GM10266 (cell line): Measurements from ENCODE around the gene STK32C.

Source experiments
- DNase-seq: peaks from one replicate; pipeline ENCODE4 v3.0.0; 2012; ENCODE audit errors: extremely low spot score
- TF ChIP-seq, protein P1 (sequence below): IDR thresholded peaks from 2 replicates; pipeline ENCODE4 v1.5.1; 2012; ENCODE audit warnings: mild to moderate bottlenecking, low read depth; ENCODE audit not compliant: control insufficient read depth, insufficient read depth; ENCODE audit errors: missing control alignments

The STK32C gene

DNA sequence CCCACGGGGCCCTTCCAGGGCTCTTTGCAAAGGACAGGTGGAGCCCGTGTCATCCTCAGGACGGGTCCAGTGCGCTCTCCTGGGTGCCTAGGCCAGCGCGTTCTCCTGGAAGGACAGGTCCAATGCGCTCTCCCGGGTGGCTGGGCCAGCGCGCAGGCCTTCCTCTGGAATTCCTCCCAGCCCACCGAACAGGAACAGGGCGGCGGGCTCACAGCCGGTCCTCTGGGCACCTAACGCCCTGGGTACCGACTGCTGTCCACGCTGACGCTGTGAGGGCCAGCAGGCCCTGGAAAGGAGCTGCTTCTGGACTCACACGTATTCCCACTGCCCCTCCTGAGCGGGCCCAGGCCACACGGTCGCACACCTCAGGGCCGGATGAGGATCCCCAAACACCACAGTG is 49.3 kb downstream of the STK32C start:
- TF ChIP-seq, protein P1, sequence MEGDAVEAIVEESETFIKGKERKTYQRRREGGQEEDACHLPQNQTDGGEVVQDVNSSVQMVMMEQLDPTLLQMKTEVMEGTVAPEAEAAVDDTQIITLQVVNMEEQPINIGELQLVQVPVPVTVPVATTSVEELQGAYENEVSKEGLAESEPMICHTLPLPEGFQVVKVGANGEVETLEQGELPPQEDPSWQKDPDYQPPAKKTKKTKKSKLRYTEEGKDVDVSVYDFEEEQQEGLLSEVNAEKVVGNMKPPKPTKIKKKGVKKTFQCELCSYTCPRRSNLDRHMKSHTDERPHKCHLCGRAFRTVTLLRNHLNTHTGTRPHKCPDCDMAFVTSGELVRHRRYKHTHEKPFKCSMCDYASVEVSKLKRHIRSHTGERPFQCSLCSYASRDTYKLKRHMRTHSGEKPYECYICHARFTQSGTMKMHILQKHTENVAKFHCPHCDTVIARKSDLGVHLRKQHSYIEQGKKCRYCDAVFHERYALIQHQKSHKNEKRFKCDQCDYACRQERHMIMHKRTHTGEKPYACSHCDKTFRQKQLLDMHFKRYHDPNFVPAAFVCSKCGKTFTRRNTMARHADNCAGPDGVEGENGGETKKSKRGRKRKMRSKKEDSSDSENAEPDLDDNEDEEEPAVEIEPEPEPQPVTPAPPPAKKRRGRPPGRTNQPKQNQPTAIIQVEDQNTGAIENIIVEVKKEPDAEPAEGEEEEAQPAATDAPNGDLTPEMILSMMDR, result no peak
- DNase-seq, result no peak

DNA sequence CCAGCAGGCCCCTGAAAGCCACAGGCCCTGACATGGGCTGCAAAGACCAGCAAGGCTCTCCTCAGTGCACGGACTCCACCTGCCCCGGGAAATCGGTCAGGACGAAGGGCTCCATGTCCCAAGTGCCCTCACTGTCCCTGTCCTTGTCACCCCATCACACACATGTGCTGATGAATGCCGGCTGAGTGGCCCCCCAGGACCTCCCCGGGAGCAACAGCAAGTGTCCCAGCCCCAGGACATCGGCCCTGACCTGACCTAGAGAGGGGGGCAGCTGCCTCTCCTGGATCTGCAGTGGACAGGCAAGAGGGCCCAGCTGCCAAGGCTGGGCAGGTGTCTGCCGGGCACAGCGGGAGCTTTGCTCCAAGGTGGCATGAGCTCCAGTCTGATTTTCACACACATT is 49.8 kb downstream of the STK32C start:
- TF ChIP-seq, protein P1, result no peak
- DNase-seq, result no peak

DNA sequence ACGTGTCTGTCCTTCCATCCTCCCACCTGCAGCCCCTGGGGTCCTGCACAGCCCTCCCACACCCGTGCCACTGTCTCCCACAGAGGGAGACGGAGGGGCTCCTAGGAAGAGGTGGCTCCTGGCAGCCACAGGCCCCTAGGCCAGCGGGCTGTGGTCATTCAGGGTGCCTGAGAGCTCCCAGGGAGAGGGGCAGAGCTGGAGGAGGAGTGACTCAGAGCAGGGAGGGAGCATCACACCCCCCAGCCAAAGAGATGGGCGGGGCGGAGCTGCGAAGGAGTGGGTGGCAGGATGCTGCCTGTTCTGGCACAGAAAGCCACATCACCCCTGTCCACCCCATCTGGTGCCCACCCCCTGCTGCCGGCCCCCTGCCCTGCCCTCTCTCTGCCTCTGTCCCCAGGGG is 50.5 kb downstream of the STK32C start:
- no peak for DNase-seq
- TF ChIP-seq, protein P1, result no peak

DNA sequence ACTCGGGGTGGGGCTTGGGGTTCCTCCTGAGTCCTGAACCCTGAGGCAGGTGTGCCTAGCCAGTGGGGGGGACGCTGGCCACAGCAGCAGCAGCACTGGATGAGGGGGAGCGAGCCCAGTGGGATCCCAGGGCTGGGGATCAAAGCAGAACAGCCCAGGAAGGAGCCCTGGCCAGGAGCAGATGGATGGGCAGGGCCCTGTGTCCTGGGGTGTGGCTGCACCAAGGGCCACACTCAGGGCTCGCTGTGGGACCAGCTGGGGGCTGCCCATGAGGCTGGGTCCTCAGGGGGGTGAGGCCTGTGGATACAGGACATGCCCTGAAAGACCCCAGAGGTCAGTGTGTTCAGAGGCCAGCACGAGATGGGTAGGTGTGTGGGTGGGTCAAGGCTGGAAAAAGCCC is 50.9 kb downstream of the STK32C start:
- TF ChIP-seq, protein P1, result no peak
- DNase-seq, result no peak

DNA sequence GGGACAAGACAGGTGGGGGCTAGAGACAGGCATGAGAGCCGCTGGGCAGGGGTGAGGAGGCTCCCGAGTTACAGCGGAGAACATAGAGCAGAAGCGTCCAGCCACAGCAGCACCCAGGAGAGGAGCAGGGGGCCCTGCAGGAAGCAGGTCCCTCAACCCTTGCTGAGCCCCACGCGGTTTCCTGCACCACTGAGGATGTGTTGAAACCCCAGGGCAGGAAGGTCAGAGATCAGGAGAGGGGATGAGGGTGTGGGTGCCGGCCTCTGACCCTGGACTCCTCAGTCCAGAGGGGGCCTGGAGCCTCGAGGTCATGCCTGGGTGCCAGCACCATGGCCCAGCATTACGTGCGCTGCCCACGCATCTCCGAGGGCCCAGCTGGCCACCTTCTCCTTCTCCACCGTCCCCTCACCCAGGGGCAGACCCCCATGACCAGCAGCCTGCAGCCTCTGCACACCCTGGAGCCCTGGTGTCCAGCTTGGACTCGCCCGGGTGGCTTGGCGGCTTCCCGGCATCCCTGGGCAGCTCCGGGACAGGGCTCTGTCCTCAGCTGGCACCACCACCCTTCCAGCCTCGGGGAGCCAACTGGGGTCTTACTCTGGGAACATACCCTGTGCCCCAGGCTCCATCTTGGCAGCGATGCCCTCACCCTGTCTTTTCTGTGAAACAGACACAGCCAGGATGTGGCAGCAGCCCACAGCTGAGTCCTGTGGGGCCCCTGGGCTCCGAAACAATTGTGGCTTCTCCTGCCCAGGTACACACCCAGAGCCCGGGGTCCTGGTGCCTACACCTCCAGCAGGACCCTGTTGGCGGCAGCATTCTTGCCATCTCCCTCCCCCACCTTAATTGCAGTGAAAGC is 52.0 kb downstream of the STK32C start:
- TF ChIP-seq, protein P1, result no peak
- DNase-seq, result no peak

DNA sequence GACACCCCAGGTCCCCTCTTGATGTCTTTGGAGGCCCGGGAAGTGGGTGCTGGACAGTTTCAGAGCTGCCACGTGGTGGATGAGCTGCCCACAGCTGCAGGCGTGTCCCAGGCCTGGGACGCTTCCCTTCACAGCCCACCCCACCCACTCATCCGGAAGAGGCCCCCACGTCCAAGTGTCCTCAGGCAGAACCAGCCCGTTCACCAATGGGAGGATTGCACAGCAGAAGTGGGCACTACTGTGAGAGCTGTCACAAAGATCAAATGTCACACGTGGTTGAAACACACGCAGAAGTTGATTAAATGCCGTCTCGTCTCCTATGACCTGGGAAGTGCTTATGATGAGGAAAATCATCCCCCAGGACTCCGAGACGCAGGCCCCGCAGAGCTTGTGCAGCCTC is 52.9 kb downstream of the STK32C start:
- TF ChIP-seq, protein P1, result no peak
- no peak for DNase-seq

DNA sequence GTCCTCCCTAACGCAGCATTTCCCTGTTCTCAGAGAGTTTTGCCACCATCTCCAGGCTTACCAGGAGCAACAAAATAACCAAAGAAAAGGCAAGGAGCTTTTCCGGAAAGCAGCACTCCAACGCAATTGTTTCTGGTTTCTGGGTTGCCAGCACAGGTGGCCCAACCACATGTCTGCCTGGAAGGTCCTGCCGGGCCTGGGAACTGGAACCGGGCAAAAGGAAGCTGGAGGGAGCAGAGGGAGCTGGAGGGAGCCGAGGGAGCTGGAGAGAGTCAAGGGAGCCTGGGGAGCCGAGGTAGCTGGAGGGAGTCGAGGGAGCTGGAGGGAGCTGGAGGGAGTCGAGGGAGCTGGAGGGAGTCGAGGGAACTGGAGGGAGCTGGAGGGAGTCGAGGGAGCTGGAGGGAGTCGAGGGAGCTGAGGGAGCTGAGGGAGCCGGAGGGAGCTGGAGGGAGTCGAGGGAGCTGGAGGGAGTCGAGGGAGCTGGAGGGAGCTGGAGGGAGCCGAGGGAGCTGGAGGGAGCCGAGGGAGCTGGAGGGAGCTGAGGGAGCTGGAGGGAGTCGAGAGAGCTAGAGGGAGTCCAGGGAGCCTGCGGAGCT is 54.6 kb downstream of the STK32C start:
- TF ChIP-seq, protein P1, result no peak
- no peak for DNase-seq
